GM12892 (cell line): Measurements from ENCODE around the gene PTPRN2.

Experiments used
- POLR2A ChIP-seq: IDR thresholded peaks from 2 replicates; pipeline ENCODE4 v1.6.1; 2011; ENCODE audit warnings: low read depth, low read length, control low read depth
- TAF1 ChIP-seq: IDR thresholded peaks from 2 replicates; pipeline ENCODE4 v1.6.1; 2011; ENCODE audit warnings: low read depth, mild to moderate bottlenecking, control low read depth, low read length, borderline replicate concordance

GRCh38 chr7:158366916-158367633 is 220.5 kb downstream of the PTPRN2 start:
- TF ChIP-seq TAF1 (no peak), POLR2A (no peak)
